ENCODE results near the gene CACNA1C. TPM values are rescaled to one million over a fixed set of nuclear protein-coding genes. Genes with fewer than 3 reads are reported as not detected.

The CACNA1C gene
- total and polyA plus RNA-seq, 10 of the 15 experiments (the other 5 are each of a cell fraction or from before 2014, with no cell fraction given), result under 0.01 to 0.15 (median 0.09) TPM; not detected in 5

DNA sequence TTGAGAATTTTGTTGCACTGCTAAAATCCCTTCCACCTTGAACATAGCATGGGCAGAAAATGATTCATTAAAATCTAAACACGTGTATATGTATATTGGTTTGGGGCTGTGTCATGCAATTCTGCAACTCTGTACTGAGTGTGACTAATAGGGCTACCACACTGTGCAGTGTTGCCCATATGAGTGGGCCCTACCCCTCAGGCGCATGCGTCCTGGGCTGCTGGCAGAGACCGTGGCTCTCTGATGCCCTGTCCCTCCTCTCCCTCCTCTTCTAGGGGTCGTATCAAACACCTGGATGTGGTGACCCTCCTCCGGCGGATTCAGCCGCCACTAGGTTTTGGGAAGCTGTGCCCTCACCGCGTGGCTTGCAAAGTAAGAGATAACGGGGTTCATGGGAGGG is 613.6 kb downstream of the CACNA1C start:
- ChIA-PET CTCF (no interaction called here), POLR2A (no interaction called here), SMC1A (ENCODE audit: uncharacterized antibody, unreplicated experiment) (no interaction called here), RAD21 (ENCODE audit: unreplicated experiment) (no interaction called here)
- Histone ChIP-seq H3K27me3 (replicated peaks in 1 of 2; ENCODE audit: control insufficient read depth in 2 of 2, insufficient read depth in 2 of 2, low read length in 1 of 2) (peaks cover 0 to 2% of the 10 kb centered on the region in 2 experiments; a peak in 3 of 4 replicates), H3K4me2 (ENCODE audit: control insufficient read depth, insufficient read depth) (no peak overlapping the region), H4K20me1 (ENCODE audit: control insufficient read depth, insufficient read depth) (no peaks in the 10 kb centered on the region), H3K36me3 (ENCODE audit: control insufficient read depth in 2 of 2, insufficient read depth in 2 of 2, low read length in 1 of 2) (no peaks in the 10 kb centered on the region), H3K4me1 (ENCODE audit: control insufficient read depth, insufficient read depth, low read length) (no peaks in the 10 kb centered on the region), H3K79me2 (ENCODE audit: control insufficient read depth, insufficient read depth, low read length) (no peaks in the 10 kb centered on the region), H3K27ac (ENCODE audit: control insufficient read depth, insufficient read depth) (no peak overlapping the region), H3K9me3 (replicated peaks; ENCODE audit: control insufficient read depth, insufficient read depth, low read length) (no peaks in the 10 kb centered on the region), H3K9ac (ENCODE audit: control insufficient read depth, insufficient read depth, low read length) (no peak overlapping the region), H2AFZ (ENCODE audit: control insufficient read depth, low read depth, low read length) (no peak overlapping the region), H3K4me3 (no peak overlapping the region)
- no TSS peak for BruUV-seq (replicated peaks)
- in situ Hi-C loops (cut with MboI) (no loop called here), intact Hi-C loops (cut with micrococcal nuclease; ENCODE audit: unreplicated experiment) (no loop called here)
- 44% methylated on average over 10 of the region's 11 CpGs for WGBS (ENCODE audit: insufficient coverage, insufficient replicate concordance, low lambda C conversion rate, missing lambda C conversion rate)
- TF ChIP-seq ZZZ3 (IDR thresholded peaks at IDR 0.05; ENCODE audit: control insufficient read depth, insufficient read length, low read depth) (no peak), ZNF207 (IDR thresholded peaks at IDR 0.05; ENCODE audit: borderline replicate concordance) (no peak), GABPA (IDR thresholded peaks at IDR 0.05; ENCODE audit: low read depth) (no peak), RB1 (IDR thresholded peaks at IDR 0.05; ENCODE audit: borderline replicate concordance) (no peak), KLF5 (IDR thresholded peaks at IDR 0.05; ENCODE audit: partially characterized antibody) (no peak), NRF1 (conservative IDR thresholded peaks at IDR 0.05; ENCODE audit: low read depth, low read length) (no peak), TARDBP (IDR thresholded peaks at IDR 0.05; ENCODE audit: borderline replicate concordance) (no peak), CBX5 (IDR thresholded peaks at IDR 0.05; ENCODE audit: low read depth) (no peak), NR2F1 (conservative IDR thresholded peaks at IDR 0.05) (no peak), POLR2AphosphoS2 (IDR thresholded peaks at IDR 0.05; ENCODE audit: low read depth, low read length) (no peak), KAT2A (conservative IDR thresholded peaks at IDR 0.05; ENCODE audit: control insufficient read depth, low read depth, low read length) (no peak), PAX5 (IDR thresholded peaks at IDR 0.05; ENCODE audit: borderline replicate concordance, low read depth, low read length) (no peak), NFIC (IDR thresholded peaks at IDR 0.05; ENCODE audit: low read depth, low read length) (no peak), CBX3 (IDR thresholded peaks at IDR 0.05; ENCODE audit: borderline replicate concordance, low read depth) (no peak)
- TF ChIP-seq, protein P1, sequence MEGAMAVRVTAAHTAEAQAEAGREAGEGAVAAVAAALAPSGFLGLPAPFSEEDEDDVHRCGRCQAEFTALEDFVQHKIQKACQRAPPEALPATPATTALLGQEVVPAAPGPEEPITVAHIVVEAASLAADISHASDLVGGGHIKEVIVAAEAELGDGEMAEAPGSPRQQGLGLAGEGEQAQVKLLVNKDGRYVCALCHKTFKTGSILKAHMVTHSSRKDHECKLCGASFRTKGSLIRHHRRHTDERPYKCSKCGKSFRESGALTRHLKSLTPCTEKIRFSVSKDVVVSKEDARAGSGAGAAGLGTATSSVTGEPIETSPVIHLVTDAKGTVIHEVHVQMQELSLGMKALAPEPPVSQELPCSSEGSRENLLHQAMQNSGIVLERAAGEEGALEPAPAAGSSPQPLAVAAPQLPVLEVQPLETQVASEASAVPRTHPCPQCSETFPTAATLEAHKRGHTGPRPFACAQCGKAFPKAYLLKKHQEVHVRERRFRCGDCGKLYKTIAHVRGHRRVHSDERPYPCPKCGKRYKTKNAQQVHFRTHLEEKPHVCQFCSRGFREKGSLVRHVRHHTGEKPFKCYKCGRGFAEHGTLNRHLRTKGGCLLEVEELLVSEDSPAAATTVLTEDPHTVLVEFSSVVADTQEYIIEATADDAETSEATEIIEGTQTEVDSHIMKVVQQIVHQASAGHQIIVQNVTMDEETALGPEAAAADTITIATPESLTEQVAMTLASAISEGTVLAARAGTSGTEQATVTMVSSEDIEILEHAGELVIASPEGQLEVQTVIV (IDR thresholded peaks at IDR 0.05; ENCODE audit: borderline replicate concordance, partially characterized antibody), result no peak
- TF ChIP-seq, protein P2, sequence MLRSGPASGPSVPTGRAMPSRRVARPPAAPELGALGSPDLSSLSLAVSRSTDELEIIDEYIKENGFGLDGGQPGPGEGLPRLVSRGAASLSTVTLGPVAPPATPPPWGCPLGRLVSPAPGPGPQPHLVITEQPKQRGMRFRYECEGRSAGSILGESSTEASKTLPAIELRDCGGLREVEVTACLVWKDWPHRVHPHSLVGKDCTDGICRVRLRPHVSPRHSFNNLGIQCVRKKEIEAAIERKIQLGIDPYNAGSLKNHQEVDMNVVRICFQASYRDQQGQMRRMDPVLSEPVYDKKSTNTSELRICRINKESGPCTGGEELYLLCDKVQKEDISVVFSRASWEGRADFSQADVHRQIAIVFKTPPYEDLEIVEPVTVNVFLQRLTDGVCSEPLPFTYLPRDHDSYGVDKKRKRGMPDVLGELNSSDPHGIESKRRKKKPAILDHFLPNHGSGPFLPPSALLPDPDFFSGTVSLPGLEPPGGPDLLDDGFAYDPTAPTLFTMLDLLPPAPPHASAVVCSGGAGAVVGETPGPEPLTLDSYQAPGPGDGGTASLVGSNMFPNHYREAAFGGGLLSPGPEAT (IDR thresholded peaks at IDR 0.05; ENCODE audit: low read depth), result no peak
- FAIRE-seq (no peak), DNase-seq (ENCODE audit: low read depth, low spot score) (no peak), ATAC-seq (no peak)

All from GM12878 (cell line).